GM21717 (cell line): ENCODE results near the gene PPIAL4G.
"Not testable (repeated sequence)": the region's sequence is repeated elsewhere in the genome, so short reads cannot be mapped to it uniquely, and the experiment has no call there.

Source experiments
- ATAC-seq: cut with Tn5 transposase; IDR thresholded peaks from one replicate; pipeline ENCODE4 v1.9.1; 2021; ENCODE audit warnings: mild to moderate bottlenecking, moderate library complexity; ENCODE audit not compliant: unreplicated experiment

The PPIAL4G gene

DNA sequence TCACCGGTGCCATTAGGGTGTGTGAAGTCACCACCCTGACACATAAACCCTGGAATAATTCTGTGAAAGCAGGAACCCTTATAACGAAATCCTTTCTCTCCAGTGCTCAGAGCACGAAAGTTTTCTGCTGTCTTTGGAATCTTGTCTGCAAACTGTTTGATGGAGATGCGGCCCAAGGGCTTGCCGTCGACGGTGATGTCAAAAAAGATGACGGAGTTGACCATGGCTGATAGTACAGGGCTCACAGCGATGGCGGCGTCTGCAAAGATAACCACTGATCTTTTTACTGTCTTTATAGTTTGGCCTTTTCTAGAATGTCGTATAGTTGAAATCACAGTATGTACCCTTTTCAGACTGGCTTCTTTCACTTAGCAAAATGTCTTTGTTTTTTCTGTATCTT is at the start of gene PPIAL4G:
TSS of gene PPIAL4G (minus strand) at position 274 of the 400 bp plus-strand sequence. CDS start at position 224, 50 bp downstream.
- ATAC-seq, result not testable (repeated sequence)

DNA sequence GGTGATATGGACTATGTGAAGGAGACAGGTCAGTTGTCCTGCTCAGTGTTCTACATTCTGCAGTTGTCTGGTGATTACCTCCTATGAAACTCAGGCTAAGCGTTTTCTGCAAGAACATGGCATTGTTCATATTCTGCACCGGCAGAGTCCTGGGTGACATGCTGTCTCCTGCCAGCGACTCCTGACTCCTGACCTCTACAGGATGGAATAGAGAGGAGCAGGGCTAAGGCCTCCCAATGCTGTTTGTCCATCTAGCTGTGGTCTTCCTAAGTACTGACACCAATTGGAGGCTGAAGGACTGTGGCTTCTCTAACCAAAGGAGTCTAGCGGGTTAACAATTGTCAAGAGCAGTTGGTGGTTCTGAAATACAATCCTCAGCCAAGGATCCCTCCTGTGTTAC is 49.1 kb upstream of the PPIAL4G start:
- ATAC-seq, result not testable (repeated sequence)

DNA sequence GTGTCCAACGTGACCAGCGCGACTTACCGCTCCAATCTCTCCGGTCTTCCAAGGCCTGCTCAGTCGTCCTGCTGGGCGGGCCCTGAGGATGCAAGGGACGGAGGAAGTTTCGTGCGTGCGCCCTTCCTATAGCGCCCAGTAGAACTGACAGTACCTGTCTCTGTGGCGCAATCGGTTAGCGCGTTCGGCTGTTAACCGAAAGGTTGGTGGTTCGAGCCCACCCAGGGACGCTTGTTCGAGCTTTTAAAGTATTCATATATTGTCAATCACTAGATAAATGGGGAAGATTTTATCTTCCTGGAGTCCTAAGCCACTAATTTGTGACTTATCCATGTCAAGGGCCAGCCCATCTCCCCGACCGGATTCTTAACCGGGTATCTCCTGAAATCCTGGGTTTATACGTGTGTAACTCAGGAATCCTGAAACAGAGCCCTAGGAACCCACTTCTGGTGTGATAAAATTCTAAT is 46.0 kb upstream of the PPIAL4G start:
- ATAC-seq, result not testable (repeated sequence)

DNA sequence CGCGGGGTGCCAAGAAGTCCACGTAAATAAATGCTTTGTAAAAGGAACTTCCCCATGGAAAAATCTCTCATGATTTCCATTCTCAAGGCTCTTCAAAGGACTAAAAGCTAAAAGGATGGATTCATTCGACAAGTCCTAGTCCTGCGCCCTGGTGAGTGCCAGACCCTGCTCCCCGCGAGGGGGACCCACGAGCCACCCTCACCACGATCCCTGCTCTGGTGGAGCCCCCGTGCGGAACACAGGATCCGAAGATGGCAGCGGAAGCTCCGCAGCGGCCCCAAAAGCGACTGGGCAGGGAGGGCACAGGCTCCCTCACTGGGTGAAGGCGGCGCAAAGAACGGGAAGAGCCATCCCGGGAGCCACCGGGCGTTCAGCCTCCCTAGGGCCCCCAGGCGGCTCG is 45.5 kb upstream of the PPIAL4G start:
- not testable (repeated sequence) for ATAC-seq

DNA sequence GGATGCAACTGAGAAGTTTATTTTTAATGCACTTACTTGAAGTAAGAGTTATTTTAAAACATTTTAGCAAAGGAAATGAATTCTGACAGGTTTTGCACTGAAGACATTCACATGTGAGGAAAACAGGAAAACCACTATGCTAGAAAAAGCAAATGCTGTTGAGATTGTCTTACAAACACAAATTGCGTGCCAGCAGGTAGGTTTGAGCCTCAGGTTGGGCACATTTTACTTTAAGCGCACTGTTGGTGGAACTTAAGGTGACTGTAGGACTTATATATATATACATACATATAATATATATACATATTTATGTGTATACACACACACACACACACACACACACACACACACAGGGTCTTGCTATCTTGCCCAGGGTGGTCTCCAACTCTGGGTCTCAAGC is 43.5 kb upstream of the PPIAL4G start:
- not testable (repeated sequence) for ATAC-seq

DNA sequence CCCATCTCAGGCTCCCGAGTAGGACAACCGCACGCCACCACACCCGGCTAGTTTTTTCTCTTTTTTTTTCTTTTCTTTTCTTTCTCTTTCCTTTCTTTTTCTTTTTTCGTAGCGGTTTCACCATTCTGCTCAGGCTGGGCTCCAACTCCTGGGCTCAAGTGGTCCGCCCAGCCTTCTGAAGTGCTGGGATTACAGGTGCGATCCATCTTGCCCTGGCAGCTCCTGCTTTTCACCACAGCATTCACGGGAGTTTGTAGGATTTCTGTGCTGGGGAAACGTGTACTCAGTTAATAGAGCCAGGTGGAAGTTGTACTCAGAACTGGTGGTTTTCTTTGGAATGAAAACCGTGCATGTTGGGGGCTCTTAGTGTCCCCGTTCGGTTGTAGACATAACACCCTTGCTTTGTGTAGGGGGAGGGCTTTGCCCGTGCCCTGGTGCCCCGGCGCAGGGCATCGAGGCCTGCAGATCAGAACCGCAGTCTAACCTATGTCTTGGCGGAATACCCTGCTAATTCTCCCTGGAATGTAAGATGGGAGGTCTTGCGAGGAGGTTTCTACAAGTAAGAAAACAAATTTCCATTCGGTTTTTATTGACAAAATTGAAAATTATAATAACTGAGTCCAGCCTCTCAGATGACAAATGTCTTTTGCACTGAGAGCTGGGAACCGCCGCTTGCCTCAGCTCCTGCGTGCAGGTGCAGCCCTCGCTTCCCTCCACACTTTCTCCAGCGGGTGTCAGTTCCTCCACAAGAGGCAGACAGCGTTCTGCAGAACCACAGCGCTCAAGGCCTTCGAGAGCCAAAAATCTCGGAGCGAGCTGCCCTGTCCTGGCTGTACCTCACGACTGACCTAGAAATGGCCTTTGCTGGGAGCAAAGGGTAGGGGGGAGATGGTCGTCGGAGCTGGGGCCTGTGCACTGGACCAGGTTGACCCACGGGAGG is 40.4 kb upstream of the PPIAL4G start:
- peak; percentile 26 for ATAC-seq

DNA sequence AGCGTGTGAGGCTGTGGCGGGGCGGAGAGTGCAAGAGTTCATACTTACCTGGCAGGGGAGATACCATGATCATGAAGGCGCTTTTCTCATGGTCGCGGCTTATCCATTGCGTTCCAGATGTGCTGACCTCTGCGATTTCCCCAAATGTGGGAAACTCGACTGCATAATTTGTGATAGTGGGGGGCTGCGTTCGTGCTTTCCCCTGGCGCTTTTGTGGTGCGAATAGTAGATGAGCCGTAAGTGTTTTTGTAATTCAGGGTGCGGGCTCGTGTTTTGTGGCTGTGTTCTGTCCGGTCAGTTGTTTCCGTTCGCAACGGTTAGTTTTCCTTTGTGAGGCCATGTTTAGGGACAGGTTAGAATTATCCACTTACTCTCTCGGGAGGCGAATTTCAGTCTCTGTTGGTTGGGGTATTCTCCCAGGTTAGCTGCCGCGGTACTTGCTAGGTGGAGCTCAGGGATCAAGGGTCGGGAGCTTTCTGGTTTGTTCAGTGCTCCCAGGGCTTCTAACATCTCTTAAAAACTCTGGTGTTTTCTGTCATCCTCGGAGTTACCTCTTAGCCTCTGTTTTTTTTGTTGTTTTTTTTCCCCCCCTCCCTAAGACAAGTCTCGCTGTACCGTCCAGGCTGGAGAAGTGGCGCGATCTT is 39.6 kb upstream of the PPIAL4G start:
- peak; percentile 80 for ATAC-seq

DNA sequence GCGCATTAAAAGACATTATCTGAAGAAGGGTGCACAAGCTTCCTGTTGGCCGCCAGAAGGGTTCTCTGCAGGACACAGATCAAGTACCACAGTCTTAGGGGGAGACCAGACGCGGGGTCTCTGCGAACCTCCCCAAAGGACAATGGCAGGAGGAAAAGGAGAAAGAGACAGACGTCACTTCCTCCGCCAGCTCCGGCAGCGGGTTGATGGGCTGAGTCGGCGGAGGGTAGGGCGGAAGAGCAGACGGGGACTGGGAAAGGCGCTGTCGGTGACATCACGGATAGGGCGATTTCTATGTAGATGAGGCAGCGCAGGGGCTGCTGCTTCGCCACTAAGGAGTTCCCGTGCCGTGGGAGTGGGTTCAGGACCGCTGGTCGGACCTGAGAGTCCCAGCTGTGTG is 39.0 kb upstream of the PPIAL4G start:
- ATAC-seq, result peak; percentile 65

DNA sequence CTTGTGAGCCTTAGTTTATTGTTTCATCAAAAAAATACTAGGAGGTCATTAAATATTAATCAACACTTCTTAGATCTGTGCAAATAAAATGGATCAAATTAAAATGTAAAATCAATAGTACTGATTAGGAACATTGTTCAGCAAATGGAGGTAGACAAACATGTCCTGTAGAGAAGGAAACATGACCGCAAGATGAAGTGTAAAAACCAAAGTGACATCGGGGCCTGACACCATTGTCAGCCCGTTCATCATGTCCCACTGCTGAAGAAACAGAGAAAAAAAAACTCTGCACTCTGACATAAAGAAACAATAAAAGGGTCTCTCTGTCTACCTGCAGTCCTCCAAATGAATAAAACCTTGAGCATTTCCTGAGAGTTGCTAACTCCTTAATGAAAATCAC is 31.2 kb upstream of the PPIAL4G start:
- not testable (repeated sequence) for ATAC-seq

DNA sequence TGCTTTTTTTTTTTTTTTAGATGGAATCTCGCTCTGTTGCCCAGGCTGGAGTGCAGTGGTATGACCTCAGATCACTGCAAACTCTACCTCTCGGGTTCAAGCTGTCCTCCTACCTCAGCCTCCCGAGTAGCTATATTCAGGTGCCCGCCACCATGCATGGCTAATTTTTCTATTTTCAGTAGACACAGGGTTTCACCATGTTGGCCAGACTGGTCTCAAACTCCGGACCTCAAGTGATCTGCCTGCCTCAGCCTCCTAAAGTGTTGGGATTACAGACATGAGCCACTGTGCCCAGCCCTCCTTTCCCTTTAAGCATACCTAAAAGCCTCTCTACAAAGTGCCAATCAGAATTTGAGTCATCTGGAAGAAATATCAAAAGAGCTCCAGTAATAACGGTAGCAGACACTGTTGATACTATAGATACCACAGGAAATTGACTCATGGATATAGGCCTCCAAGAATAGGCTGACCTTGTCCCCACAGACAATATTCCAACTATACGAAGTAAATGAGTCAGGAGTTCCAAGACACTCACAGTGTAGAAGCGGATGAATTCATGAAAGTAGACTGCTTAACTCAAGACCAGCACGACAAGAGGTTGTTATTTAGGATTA is 29.6 kb upstream of the PPIAL4G start:
- not testable (repeated sequence) for ATAC-seq

DNA sequence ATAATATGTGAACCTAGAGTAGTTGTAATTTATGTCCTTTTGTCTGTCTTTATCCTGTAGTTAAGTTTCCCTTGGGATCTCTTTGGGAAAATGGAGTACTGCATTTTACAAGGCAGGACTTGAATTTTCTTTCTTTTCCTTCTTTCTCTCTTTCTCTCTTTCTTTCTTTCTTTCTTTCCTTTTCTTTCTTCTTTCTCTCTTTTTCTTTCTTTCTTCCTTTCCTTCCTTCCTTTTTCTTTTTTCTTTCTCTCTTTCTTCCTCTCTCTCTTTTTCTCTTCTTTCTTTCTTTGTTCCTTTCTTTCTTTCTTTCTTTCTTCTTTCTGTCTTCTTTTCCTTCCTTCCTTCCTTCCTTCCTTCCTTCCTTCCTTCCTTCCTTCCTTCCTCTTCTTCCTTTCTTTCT is 10.8 kb upstream of the PPIAL4G start:
- ATAC-seq, result not testable (repeated sequence)

DNA sequence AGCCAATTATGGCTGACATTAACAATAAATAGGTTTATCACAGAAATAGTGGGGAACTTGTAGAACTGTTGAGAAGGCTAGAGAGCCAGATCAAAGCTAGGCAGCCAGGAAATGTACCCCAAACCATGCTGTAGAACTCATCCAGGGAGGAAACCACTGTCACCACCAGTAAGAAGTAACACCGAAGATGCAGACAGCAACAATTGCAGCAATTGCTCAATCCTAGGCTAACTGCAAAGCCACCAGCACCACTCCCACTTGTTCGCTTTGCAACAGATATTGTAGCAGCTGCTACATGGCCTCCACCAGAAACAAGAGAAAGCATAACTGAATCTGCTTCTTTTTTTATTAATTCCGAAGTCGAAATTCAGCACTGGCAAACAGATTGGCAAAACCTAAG is 2.0 kb downstream of the PPIAL4G start:
- ATAC-seq, result not testable (repeated sequence)

DNA sequence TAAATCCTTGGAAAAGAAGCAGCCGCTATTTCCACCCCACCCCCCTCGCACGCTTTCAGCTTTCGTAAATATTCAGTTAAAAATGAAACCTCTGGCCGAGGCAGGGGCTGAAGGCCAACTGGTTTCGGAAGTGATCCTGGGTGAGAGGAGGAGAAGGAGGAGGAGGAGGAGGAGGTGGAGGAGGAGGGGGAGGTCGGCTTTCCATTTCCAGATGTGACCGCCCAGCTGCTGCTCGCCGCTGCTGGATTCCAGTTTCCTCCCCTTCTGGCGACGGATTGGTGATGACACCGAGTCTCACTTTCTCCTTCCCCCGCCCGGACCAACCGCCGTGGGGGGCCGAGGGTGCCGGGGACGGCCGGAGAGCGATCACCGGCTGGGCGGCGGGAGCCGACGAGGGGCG is 23.4 kb downstream of the PPIAL4G start:
- not testable (repeated sequence) for ATAC-seq

DNA sequence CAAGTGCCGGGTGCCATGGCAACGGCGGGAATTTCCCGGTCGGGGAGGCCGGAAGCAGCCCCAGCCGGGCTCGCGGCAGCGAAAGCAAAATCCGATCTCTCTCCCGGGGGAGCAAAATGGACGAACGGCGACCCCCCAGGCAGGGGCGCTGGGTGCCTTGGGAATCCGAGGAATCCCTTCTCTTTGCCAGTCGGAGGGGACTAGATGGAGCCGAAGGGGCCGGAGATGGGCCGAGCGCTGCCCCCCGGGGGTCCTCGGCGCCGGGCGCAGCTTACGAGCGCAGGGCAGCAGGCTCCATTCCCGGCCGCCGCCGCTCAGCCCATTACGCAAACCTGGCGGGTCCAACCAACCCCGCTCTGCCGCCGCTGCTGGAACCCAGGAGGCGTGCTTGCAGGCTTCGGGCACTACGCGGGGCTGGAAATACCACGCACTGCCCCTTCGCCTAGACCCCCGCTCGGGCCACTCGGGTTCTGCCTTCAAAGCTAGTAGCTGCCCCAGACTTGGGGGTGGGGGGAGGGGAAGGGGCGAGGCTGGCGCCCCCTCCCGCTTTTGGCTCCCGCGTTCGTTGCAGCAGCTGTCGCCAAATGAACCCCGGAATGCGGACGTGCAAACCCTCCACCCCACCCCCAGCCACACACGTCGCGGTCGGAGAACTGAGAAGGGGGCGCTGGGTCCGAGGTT is 24.1 kb downstream of the PPIAL4G start:
- not testable (repeated sequence) for ATAC-seq

DNA sequence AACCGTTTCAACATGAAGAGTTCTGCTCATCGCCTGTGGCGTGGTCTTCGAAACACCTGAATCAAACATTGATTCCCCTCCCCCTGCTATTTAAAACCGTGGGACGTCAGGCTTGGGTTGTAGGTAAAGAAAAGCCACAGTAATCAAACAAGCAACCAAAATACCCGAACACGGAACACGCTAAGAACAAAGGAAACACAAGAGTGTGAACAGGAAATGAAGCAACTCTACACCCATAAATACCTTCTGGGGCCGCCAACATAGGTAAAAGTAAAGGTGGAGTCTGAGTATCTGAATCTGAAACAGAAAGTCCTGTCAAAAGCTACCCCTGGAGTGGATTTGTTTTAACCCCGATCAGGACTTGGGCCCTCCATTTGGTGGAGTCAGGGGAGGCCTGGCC is 24.7 kb downstream of the PPIAL4G start:
- ATAC-seq, result not testable (repeated sequence)

DNA sequence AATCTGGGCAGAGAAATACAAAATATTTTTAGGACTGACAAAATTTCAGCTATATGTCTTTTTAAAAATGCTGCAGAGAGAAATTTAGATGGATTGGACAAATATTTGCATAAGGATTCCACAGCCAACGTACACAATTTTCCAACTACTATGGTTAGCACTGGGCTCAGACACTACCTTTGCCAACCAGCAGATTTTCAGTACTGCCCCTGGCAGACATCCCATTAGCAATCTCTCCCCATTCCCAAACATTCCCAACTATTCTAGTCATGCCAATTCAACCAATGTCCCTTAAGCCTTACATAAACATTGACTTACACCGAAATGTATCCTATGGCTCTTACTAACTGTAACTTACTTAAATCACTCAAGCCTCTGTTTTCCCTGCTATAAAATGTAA is 30.3 kb downstream of the PPIAL4G start:
- ATAC-seq, result not testable (repeated sequence)

DNA sequence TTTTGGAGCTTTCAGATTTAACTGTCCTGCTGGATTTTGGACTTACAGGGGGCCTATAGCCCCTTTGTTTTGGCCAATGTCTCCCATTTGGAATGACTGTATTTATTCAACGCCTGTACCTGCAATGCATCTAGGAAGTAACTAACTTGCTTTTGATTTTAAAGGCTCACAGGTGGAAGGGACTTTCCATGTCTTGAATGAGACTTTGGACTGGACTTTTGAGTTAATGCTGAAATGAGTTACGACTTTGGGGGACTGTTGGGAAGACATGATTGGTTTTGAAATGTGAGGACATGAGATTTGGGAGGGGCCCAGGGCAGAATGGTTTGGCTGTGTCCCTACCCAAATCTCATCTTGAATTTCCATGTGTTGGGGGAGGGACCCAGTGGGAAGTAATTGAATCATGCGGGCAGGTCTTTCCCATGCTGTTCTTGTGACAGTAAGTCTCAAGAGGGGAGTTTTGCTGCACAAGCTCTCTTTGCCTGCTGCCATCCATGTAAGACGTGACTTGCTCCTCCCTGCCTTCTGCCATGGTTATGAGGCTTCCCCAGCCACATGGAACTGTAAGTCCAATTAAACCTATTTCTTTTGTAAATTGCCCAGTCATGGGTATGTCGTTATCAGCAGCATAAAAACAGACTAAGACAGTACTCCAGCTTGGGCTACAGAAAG is 43.3 kb downstream of the PPIAL4G start:
- not testable (repeated sequence) for ATAC-seq

DNA sequence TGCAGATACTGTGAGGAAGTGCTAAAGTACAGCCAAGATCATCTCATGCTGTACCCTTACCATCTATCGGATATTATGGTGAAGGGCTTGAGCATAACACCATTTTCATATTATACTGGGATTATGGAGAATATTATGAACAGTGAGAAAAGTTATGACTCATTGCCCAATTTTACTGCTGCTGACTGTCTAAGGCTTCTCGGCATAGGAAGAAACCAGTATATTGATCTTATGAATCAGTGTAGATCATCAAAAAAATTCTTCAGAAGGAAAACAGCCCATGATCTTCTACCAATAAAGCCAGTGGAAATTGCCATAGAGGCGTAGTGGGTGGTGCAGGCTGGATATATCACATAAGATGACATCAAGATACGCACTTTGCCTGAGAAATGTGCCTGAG is 47.7 kb downstream of the PPIAL4G start:
- no peak for ATAC-seq

DNA sequence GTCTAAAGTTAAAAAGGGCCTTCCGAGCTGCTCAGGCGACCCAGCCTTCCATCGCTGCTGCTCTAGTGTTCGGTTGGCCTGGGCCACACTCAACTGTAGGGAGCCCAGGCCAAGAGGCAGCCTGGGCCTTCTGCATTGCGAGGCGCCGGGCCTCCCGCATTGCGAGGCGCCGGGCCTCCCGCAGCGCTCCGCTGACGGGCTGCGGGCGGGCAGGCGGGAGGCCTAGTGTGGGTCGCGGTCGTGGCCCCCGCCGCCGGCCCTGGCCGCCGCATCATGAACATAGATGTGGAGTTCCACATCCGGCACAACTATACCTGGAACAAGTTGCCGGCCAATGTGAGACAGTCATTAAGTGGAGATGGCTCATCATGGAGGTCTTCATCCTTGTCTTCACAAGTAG is 48.3 kb downstream of the PPIAL4G start:
- no peak for ATAC-seq

DNA sequence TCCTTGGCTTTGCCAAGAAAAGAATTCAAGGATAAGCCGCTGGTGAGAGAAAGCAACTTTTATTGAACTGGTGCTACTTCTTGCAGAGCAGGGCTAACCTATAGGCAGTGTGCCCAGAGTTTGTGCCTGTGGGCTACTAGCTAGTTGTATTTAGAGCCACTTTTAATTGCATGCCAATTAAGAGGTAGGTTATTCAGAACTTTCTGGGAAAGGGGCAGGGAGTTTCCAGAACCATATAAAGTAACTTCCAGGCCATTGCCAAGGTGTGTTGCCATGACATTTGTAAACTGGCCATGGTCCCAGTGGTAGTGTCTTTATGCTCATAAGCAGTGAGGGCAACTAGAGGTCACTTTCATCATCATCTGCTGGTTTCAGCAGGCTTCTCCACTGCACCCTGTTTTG is 50.2 kb downstream of the PPIAL4G start:
- not testable (repeated sequence) for ATAC-seq
